GM12878 (cell line): ENCODE measurements around the gene ASRGL1. TPM values are rescaled to one million over a fixed set of nuclear protein-coding genes. Genes with fewer than 3 reads are reported as not detected.

Experiments
- ATAC-seq: fragments of 200-7000 bp; cut with Tn5 transposase; 3 replicates; pipeline ENCODE4 v1.9.1; 2020; ENCODE audit warnings: mild to moderate bottlenecking, moderate library complexity
- BruUV-seq: library from RNA; stranded (reverse); fragments of 400-500 nt; replicated peaks from 2 replicates; lab custom pipeline; 2021; lab: Mats Ljungman, UMichigan
- CTCF ChIA-PET: fragments of 300-600 bp; sonication (Branson Sonifier 250); formaldehyde crosslinking; extraction: SDS; loops from one replicate; lab custom pipeline; 2021; ENCODE audit warnings: inconsistent platforms; lab: Yijun Ruan, JAX
- POLR2A ChIA-PET: fragments of 350-600 bp; formaldehyde crosslinking; extraction: SDS; loops from one replicate; lab custom pipeline; 2021; ENCODE audit warnings: inconsistent platforms; lab: Charles Lee
- RAD21 ChIA-PET: fragments of 300-600 bp; sonication (Branson Sonifier 250); formaldehyde crosslinking; loops from one replicate; lab custom pipeline; 2023; ENCODE audit warnings: antibody characterized with exemption; ENCODE audit not compliant: unreplicated experiment; lab: Charles Lee
- SMC1A ChIA-PET: fragments of 300-600 bp; sonication (Branson Sonifier 250); formaldehyde crosslinking; loops from one replicate; lab custom pipeline; 2023; ENCODE audit not compliant: unreplicated experiment, uncharacterized antibody; lab: Charles Lee
- DNase-seq: peaks from one replicate; pipeline ENCODE4 v3.0.0-alpha.2; 2011; ENCODE audit warnings: low read depth, low spot score
- FAIRE-seq: peaks from 3 replicates; lab custom pipeline; 2011; peaks lifted over from hg19 to GRCh38; lab: Jason Lieb, UNC
- H2AFZ ChIP-seq: 2 replicates; pipeline ENCODE4 v1.6.0; 2011; ENCODE audit warnings: low read depth, low read length, control low read depth; ENCODE audit not compliant: control insufficient read depth
- H3K27ac ChIP-seq: 2 replicates; pipeline ENCODE4 v1.5.1; 2011; ENCODE audit warnings: control low read depth; ENCODE audit not compliant: control insufficient read depth, insufficient read depth
- H3K27me3 ChIP-seq, 2 experiments: replicated peaks in 1 of 2; 2 replicates each; pipeline versions ENCODE4 v1.6.0 to v1.6.1; 2011; ENCODE audit warnings: low read length in 1 of 2; ENCODE audit not compliant: control insufficient read depth in 2 of 2, insufficient read depth in 2 of 2
- H3K36me3 ChIP-seq, 2 experiments: 2 replicates each; pipeline ENCODE4 v1.5.1; 2011; ENCODE audit warnings: low read length in 1 of 2; ENCODE audit not compliant: control insufficient read depth in 2 of 2, insufficient read depth in 2 of 2
- H3K4me1 ChIP-seq: 2 replicates; pipeline ENCODE4 v1.6.1; 2011; ENCODE audit warnings: mild to moderate bottlenecking, low read length, moderate library complexity, mixed read lengths; ENCODE audit not compliant: control insufficient read depth, insufficient read depth
- H3K4me2 ChIP-seq: 2 replicates; pipeline ENCODE4 v1.6.0; 2011; ENCODE audit warnings: control low read depth; ENCODE audit not compliant: control insufficient read depth, insufficient read depth
- H3K4me3 ChIP-seq: fragments of 200-600 bp; sonication (generic); 2 replicates; pipeline ENCODE4 v1.5.1; 2016
- H3K79me2 ChIP-seq: 2 replicates; pipeline ENCODE4 v1.6.0; 2011; ENCODE audit warnings: low read length; ENCODE audit not compliant: control insufficient read depth, insufficient read depth
- H3K9ac ChIP-seq: 2 replicates; pipeline ENCODE4 v1.8.0; 2011; ENCODE audit warnings: low read length, control low read depth, mixed read lengths; ENCODE audit not compliant: control insufficient read depth, insufficient read depth
- H3K9me3 ChIP-seq: replicated peaks from 3 replicates; pipeline ENCODE4 v1.5.1; 2011; ENCODE audit warnings: mild to moderate bottlenecking, low read length; ENCODE audit not compliant: control insufficient read depth, insufficient read depth
- H4K20me1 ChIP-seq: 2 replicates; pipeline ENCODE4 v1.6.0; 2011; ENCODE audit not compliant: control insufficient read depth, insufficient read depth
- BRCA1 ChIP-seq: IDR thresholded peaks from 2 replicates; pipeline ENCODE4 v1.6.1; 2011; ENCODE audit warnings: low read depth, low read length, improper control_type of control experiment
- EZH2 ChIP-seq: IDR thresholded peaks from 2 replicates; pipeline ENCODE4 v1.6.1; 2012; ENCODE audit warnings: low read depth, mild to moderate bottlenecking, control low read depth, inconsistent platforms, low read length, borderline replicate concordance; ENCODE audit not compliant: control insufficient read depth
- GABPA ChIP-seq: IDR thresholded peaks from 2 replicates; pipeline ENCODE4 v1.6.1; 2014; ENCODE audit warnings: antibody characterized with exemption, low read depth, mild to moderate bottlenecking, inconsistent platforms
- HCFC1 ChIP-seq: fragments of 150-350 bp; IDR thresholded peaks from 2 replicates; pipeline ENCODE4 v1.6.1; 2014; ENCODE audit warnings: low read length
- LARP7 ChIP-seq: fragments of 450-650 bp; IDR thresholded peaks from 2 replicates; pipeline ENCODE4 v1.6.1; 2017; ENCODE audit warnings: mild to moderate bottlenecking
- NFXL1 ChIP-seq: fragments of 450-650 bp; IDR thresholded peaks from 2 replicates; pipeline ENCODE4 v1.6.1; 2017; ENCODE audit warnings: antibody characterized with exemption, mild to moderate bottlenecking, borderline replicate concordance
- PRDM15 ChIP-seq: fragments of 450-650 bp; formaldehyde crosslinking; IDR thresholded peaks from 2 replicates; pipeline ENCODE4 v1.4.0; 2020; ENCODE audit warnings: mild to moderate bottlenecking, moderate library complexity
- RB1 ChIP-seq: fragments of 450-650 bp; formaldehyde crosslinking; IDR thresholded peaks from 2 replicates; pipeline ENCODE4 v1.6.1; 2017; ENCODE audit warnings: mild to moderate bottlenecking, borderline replicate concordance
- RCOR1 ChIP-seq: conservative IDR thresholded peaks from 2 replicates; pipeline ENCODE4 v1.6.1; 2012; ENCODE audit warnings: low read depth, low read length, improper control_type of control experiment
- RELA ChIP-seq: fragments of 450-650 bp; IDR thresholded peaks from 2 replicates; pipeline ENCODE4 v1.8.0; 2014; ENCODE audit warnings: borderline replicate concordance; ENCODE audit not compliant: partially characterized antibody
- TAF1 ChIP-seq: IDR thresholded peaks from 2 replicates; pipeline ENCODE4 v1.6.1; 2011; ENCODE audit warnings: mild to moderate bottlenecking, low read depth, low read length, borderline replicate concordance
- WRNIP1 ChIP-seq: IDR thresholded peaks from 2 replicates; pipeline ENCODE4 v1.6.1; 2011; ENCODE audit warnings: low read depth, low read length, improper control_type of control experiment, borderline replicate concordance
- YBX1 ChIP-seq: fragments of 450-650 bp; IDR thresholded peaks from 2 replicates; pipeline ENCODE4 v1.6.1; 2016; ENCODE audit warnings: antibody characterized with exemption
- ZBTB40 ChIP-seq: fragments of 450-650 bp; IDR thresholded peaks from 2 replicates; pipeline ENCODE4 v1.6.1; 2016; ENCODE audit warnings: mild to moderate bottlenecking, moderate library complexity, borderline replicate concordance
- ZNF24 ChIP-seq: fragments of 450-650 bp; IDR thresholded peaks from 2 replicates; pipeline ENCODE4 v1.6.1; 2017; ENCODE audit warnings: antibody characterized with exemption, mild to moderate bottlenecking
- ZNF384 ChIP-seq: IDR thresholded peaks from 2 replicates; pipeline ENCODE4 v1.6.1; 2012; ENCODE audit warnings: low read depth, mild to moderate bottlenecking, low read length, improper control_type of control experiment, borderline replicate concordance
- WGBS: methylation state at CpG from one replicate; pipeline ENCODE4 v1.1.6; 2016; ENCODE audit warnings: low lambda C conversion rate; ENCODE audit not compliant: insufficient replicate concordance, insufficient coverage; ENCODE audit errors: missing lambda C conversion rate; 5-methylcytosine and 5-hydroxymethylcytosine counted together
- in situ Hi-C: fragments of 300-500 bp; cut with MboI; formaldehyde crosslinking; loops from 9 replicates; pipeline ENCODE4 v1.14.3; 2018; ENCODE audit warnings: mixed read lengths
- intact Hi-C: fragments of 100-400 bp; cut with micrococcal nuclease; formaldehyde crosslinking; loops from one replicate; pipeline ENCODE4 v1.14.2; 2022; ENCODE audit not compliant: unreplicated experiment
- polyA plus RNA-seq, 11 experiments: library from polyadenylated mRNA; depleted of rRNA in 4 of 11; unstranded in 6 of 11; stranded (reverse) in 5 of 11; fragments of >200 nt; fragmentation: Nextera tagmentation in 4 of 11; fragmentation: Illumina TruSeq in 1 of 11; extraction: Ambion mirVana in 4 of 11; extraction: Trizol in 1 of 11; gene quantifications; 1 replicate in 1 of 11; 2 replicates in 10 of 11; pipeline versions ENCODE4 v1.2.1 to v1.2.3, GENCODE V29; 2011 to 2016; ENCODE audit warnings: inconsistent platforms in 2 of 11, missing spikeins in 2 of 11, low read depth in 1 of 11
- total RNA-seq, 4 experiments: library from RNA; depleted of rRNA in 3 of 4; stranded (reverse); fragments of >200 nt in 3 of 4; fragmentation: Illumina TruSeq in 1 of 4; extraction: Trizol in 1 of 4; gene quantifications; 2 replicates each; pipeline versions ENCODE4 v1.2.1 to v1.2.3, GENCODE V29; 2013 to 2021

The ASRGL1 gene
- total and polyA plus RNA-seq, 10 of the 15 experiments (the other 5 are each of a cell fraction or from before 2014, with no cell fraction given), result 0.97 to 24.5 (median 4.8) TPM

GRCh38 chr11:62370743-62371440 lies 33.6 kb downstream of the ASRGL1 start:
- intact Hi-C loops, result no loop called here
- no peak overlapping the region for H3K4me3 ChIP-seq
- no peaks in the 10 kb centered on the region; the same call in 1 of the 2 replicates for H3K4me1 ChIP-seq
- H2AFZ ChIP-seq, result no peak overlapping the region; the same call in 1 of the 2 replicates
- ChIA-PET SMC1A (no interaction called here), CTCF (interaction anchor here (1.0 to 1.5 kb wide), 2 partner anchors 11 to 33 kb away, joined by 3 to 4 read pairs; no protein-coding TSS in a partner anchor), POLR2A (no interaction called here), RAD21 (interaction anchor here (0.7 kb wide), 1 partner anchor 11 kb away, joined by 3 read pairs; no protein-coding TSS in a partner anchor)
- BruUV-seq, result no TSS peak
- in situ Hi-C loops, result no loop called here
- WGBS, result 48% methylated on average over 38 of the region's 39 CpGs
- no peaks in the 10 kb centered on the region for H3K36me3 ChIP-seq
- no peak overlapping the region for H3K4me2 ChIP-seq
- FAIRE-seq (no peak), DNase-seq (no peak), ATAC-seq (peak; percentile 82)
- no peaks in the 10 kb centered on the region for H3K27me3 ChIP-seq
- no peaks in the 10 kb centered on the region for H3K9me3 ChIP-seq
- H3K9ac ChIP-seq, result no peak overlapping the region
- no peaks in the 10 kb centered on the region for H3K79me2 ChIP-seq
- H4K20me1 ChIP-seq, result no peaks in the 10 kb centered on the region
- H3K27ac ChIP-seq, result no peak overlapping the region
- TF ChIP-seq RELA, result no peak
- TF ChIP-seq WRNIP1, result no peak
- TF ChIP-seq PRDM15 (CRISPR knock-in tag), result no peak
- no peak for TF ChIP-seq YBX1
- no peak for TF ChIP-seq ZNF24
- no peak for TF ChIP-seq LARP7
- TF ChIP-seq ZNF384, result no peak
- no peak for TF ChIP-seq GABPA
- TF ChIP-seq HCFC1, result no peak
- no peak for TF ChIP-seq EZH2
- no peak for TF ChIP-seq RCOR1
- TF ChIP-seq TAF1, result no peak
- no peak for TF ChIP-seq NFXL1
- TF ChIP-seq RB1, result no peak
- no peak for TF ChIP-seq ZBTB40
- no peak for TF ChIP-seq BRCA1
